HepG2 (cell line): ENCODE measurements around the gene ESPN. TPM values are rescaled to one million over a fixed set of nuclear protein-coding genes. Genes with fewer than 3 reads are reported as not detected.

Experiments used
- HDAC2 ChIP-seq: sonication (generic); formaldehyde crosslinking; IDR thresholded peaks from 2 replicates; pipeline ENCODE4 v1.4.0; 2020; ENCODE audit warnings: missing genetic modification reagents
- SOX13 ChIP-seq, 3 experiments: fragments of 450-650 bp in 1 of 3; sonication (generic) in 1 of 3; formaldehyde crosslinking in 1 of 3; IDR thresholded peaks in 2 of 3; conservative IDR thresholded peaks in 1 of 3; 2 replicates each; pipeline versions ENCODE4 v1.5.0 to v1.6.1; 2016 to 2020; ENCODE audit warnings: antibody characterized with exemption in 1 of 3, mild to moderate bottlenecking in 1 of 3, missing compliant biosample characterization in 1 of 3, missing genetic modification reagents in 1 of 3, moderate library complexity in 1 of 3
- ZFYVE20 ChIP-seq: sonication (generic); formaldehyde crosslinking; IDR thresholded peaks from 2 replicates; pipeline ENCODE4 v1.8.0; 2023; ENCODE audit warnings: low read depth, mild to moderate bottlenecking, moderate library complexity, missing genetic modification reagents, borderline replicate concordance
- ZNF234 ChIP-seq: sonication (generic); formaldehyde crosslinking; conservative IDR thresholded peaks from 2 replicates; pipeline ENCODE4 v1.5.1; 2020; ENCODE audit warnings: mild to moderate bottlenecking, missing genetic modification reagents
- ZNF329 ChIP-seq: sonication (generic); formaldehyde crosslinking; IDR thresholded peaks from 2 replicates; pipeline ENCODE4 v1.9.0; 2021; ENCODE audit warnings: low read depth, mild to moderate bottlenecking, missing genetic modification reagents
- ZNF44 ChIP-seq: sonication (generic); formaldehyde crosslinking; IDR thresholded peaks from 2 replicates; pipeline ENCODE4 v1.5.1; 2020; ENCODE audit warnings: mild to moderate bottlenecking, missing genetic modification reagents
- ZSCAN31 ChIP-seq: sonication (generic); formaldehyde crosslinking; IDR thresholded peaks from 2 replicates; pipeline ENCODE4 v1.5.0; 2020; ENCODE audit warnings: low read depth, mild to moderate bottlenecking, missing genetic modification reagents
- polyA plus RNA-seq, 8 experiments: library from polyadenylated mRNA; depleted of rRNA in 3 of 8; stranded (reverse) in 7 of 8; unstranded in 1 of 8; fragments of >200 nt; fragmentation: Illumina TruSeq in 4 of 8; extraction: Trizol in 4 of 8; gene quantifications; 2 replicates each; pipeline versions ENCODE4 v1.2.1 to v1.2.3, GENCODE V29; 2011 to 2016; ENCODE audit warnings: low read depth in 4 of 8, missing spikeins in 1 of 8, mixed read lengths in 1 of 8; ENCODE audit not compliant: insufficient read depth in 1 of 8
- total RNA-seq, 5 experiments: library from RNA; depleted of rRNA; stranded (reverse); fragments of >200 nt; fragmentation: Illumina TruSeq; extraction: Trizol; gene quantifications; 2 replicates each; pipeline ENCODE4 v1.2.3, GENCODE V29; 2016; ENCODE audit warnings: low read depth in 1 of 5
- TF ChIP-seq, protein P1 (sequence below): sonication (generic); formaldehyde crosslinking; IDR thresholded peaks from 2 replicates; pipeline ENCODE4 v1.5.0; 2020; ENCODE audit warnings: missing genetic modification reagents
- TF ChIP-seq, protein P2 (sequence below): sonication (generic); formaldehyde crosslinking; IDR thresholded peaks from one replicate; pipeline ENCODE4 v1.5.1; 2020; ENCODE audit warnings: mild to moderate bottlenecking, missing genetic modification reagents; ENCODE audit errors: not compliant biosample characterization
- TF ChIP-seq, protein P3 (sequence below): sonication (generic); formaldehyde crosslinking; IDR thresholded peaks from 2 replicates; pipeline ENCODE4 v1.4.0; 2020; ENCODE audit warnings: missing genetic modification reagents, mild to moderate bottlenecking, borderline replicate concordance
- TF ChIP-seq, protein P4 (sequence below): sonication (generic); formaldehyde crosslinking; IDR thresholded peaks from 2 replicates; pipeline ENCODE4 v1.4.0; 2020; ENCODE audit warnings: missing genetic modification reagents

Gene ESPN
- total and polyA plus RNA-seq, 2 of the 13 experiments (the other 11 are each of a cell fraction or from before 2014, with no cell fraction given), result 48.6 to 54.2 TPM

DNA sequence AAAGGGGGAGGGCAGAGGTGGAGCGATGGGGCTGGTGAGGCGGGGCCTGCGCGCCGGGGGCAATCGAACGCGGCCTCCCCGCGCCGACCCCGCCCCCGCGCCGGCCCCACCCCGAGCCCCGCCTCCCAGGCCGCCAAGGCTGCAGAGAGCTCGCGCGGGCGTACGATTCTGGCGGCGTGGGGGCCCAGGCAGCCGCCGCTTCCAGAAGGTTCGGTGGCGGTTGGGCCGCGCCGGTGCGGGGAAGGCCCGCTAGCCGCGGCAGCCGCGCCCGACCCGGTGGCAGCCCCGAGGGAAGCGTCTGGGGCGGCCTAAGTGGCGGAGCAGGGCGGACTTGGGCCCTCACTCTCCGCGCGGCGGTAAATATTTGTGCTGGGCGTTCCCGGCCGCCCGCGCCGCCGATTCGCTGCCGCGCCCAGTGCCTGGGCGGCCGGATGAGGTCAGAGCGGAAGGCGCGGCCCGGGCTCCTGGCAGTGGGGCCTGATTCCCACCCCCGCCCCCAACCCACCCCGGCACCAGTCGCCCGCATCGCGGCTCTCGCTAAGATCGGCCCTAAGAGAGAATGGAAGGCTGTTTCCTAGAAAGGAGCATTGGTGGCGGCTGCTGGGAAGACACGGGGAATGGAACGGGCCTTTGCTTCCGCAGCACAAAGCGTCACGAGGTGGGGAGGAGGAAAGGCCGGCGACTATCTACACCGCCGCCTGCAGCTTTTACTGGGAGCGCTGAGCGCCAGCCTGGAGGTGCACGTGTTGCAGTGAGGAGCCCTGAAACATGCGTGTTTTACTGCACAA, 31.0 kb upstream of the ESPN start, which contains the start of gene ACOT7 (continued):
- TF ChIP-seq SOX13 (IDR thresholded peaks at IDR 0.05), result no peak
- TF ChIP-seq SOX13 (CRISPR knock-in tag; conservative IDR thresholded peaks at IDR 0.05 in 1 of 2, IDR thresholded peaks at IDR 0.05 in 1 of 2), result no peak
- no peak for TF ChIP-seq ZNF234
- TF ChIP-seq ZSCAN31 (CRISPR knock-in tag), result 0 out of 2 replicates have a peak, but pooled peaks have one; percentile 19
- TF ChIP-seq ZNF329, result no peak
- TF ChIP-seq, protein P1, sequence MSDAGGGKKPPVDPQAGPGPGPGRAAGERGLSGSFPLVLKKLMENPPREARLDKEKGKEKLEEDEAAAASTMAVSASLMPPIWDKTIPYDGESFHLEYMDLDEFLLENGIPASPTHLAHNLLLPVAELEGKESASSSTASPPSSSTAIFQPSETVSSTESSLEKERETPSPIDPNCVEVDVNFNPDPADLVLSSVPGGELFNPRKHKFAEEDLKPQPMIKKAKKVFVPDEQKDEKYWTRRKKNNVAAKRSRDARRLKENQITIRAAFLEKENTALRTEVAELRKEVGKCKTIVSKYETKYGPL, result no peak
- no peak for TF ChIP-seq HDAC2 (CRISPR knock-in tag)
- no peak for TF ChIP-seq ZNF44 (CRISPR knock-in tag)
- TF ChIP-seq, protein P2, sequence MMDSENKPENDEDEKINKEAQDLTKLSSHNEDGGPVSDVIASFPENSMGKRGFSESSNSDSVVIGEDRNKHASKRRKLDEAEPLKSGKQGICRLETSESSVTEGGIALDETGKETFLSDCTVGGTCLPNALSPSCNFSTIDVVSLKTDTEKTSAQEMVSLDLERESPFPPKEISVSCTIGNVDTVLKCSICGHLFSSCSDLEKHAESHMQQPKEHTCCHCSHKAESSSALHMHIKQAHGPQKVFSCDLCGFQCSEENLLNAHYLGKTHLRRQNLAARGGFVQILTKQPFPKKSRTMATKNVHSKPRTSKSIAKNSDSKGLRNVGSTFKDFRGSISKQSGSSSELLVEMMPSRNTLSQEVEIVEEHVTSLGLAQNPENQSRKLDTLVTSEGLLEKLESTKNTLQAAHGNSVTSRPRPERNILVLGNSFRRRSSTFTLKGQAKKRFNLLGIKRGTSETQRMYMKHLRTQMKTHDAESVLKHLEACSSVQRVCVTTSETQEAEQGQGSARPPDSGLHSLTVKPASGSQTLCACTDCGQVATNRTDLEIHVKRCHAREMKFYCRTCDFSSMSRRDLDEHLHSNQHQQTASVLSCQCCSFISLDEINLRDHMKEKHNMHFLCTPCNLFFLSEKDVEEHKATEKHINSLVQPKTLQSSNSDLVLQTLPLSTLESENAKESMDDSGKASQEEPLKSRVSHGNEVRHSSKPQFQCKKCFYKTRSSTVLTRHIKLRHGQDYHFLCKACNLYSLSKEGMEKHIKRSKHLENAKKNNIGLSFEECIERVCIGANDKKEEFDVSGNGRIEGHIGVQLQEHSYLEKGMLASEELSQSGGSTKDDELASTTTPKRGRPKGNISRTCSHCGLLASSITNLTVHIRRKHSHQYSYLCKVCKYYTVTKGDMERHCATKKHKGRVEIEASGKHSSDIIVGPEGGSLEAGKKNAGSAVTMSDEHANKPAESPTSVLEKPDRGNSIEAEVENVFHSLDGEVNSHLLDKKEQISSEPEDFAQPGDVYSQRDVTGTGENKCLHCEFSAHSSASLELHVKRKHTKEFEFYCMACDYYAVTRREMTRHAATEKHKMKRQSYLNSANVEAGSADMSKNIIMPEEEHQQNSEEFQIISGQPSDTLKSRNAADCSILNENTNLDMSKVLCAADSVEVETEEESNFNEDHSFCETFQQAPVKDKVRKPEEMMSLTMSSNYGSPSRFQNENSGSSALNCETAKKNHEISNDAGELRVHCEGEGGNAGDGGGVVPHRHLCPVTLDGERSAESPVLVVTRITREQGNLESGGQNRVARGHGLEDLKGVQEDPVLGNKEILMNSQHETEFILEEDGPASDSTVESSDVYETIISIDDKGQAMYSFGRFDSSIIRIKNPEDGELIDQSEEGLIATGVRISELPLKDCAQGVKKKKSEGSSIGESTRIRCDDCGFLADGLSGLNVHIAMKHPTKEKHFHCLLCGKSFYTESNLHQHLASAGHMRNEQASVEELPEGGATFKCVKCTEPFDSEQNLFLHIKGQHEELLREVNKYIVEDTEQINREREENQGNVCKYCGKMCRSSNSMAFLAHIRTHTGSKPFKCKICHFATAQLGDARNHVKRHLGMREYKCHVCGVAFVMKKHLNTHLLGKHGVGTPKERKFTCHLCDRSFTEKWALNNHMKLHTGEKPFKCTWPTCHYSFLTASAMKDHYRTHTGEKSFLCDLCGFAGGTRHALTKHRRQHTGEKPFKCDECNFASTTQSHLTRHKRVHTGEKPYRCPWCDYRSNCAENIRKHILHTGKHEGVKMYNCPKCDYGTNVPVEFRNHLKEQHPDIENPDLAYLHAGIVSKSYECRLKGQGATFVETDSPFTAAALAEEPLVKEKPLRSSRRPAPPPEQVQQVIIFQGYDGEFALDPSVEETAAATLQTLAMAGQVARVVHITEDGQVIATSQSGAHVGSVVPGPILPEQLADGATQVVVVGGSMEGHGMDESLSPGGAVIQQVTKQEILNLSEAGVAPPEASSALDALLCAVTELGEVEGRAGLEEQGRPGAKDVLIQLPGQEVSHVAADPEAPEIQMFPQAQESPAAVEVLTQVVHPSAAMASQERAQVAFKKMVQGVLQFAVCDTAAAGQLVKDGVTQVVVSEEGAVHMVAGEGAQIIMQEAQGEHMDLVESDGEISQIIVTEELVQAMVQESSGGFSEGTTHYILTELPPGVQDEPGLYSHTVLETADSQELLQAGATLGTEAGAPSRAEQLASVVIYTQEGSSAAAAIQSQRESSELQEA, result peak; percentile 25
- no peak for TF ChIP-seq ZFYVE20 (CRISPR knock-in tag)
- TF ChIP-seq, protein P3, sequence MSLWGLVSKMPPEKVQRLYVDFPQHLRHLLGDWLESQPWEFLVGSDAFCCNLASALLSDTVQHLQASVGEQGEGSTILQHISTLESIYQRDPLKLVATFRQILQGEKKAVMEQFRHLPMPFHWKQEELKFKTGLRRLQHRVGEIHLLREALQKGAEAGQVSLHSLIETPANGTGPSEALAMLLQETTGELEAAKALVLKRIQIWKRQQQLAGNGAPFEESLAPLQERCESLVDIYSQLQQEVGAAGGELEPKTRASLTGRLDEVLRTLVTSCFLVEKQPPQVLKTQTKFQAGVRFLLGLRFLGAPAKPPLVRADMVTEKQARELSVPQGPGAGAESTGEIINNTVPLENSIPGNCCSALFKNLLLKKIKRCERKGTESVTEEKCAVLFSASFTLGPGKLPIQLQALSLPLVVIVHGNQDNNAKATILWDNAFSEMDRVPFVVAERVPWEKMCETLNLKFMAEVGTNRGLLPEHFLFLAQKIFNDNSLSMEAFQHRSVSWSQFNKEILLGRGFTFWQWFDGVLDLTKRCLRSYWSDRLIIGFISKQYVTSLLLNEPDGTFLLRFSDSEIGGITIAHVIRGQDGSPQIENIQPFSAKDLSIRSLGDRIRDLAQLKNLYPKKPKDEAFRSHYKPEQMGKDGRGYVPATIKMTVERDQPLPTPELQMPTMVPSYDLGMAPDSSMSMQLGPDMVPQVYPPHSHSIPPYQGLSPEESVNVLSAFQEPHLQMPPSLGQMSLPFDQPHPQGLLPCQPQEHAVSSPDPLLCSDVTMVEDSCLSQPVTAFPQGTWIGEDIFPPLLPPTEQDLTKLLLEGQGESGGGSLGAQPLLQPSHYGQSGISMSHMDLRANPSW (CRISPR knock-in tag), result 0 out of 2 replicates have a peak, but pooled peaks have one; percentile 38
- TF ChIP-seq, protein P4, sequence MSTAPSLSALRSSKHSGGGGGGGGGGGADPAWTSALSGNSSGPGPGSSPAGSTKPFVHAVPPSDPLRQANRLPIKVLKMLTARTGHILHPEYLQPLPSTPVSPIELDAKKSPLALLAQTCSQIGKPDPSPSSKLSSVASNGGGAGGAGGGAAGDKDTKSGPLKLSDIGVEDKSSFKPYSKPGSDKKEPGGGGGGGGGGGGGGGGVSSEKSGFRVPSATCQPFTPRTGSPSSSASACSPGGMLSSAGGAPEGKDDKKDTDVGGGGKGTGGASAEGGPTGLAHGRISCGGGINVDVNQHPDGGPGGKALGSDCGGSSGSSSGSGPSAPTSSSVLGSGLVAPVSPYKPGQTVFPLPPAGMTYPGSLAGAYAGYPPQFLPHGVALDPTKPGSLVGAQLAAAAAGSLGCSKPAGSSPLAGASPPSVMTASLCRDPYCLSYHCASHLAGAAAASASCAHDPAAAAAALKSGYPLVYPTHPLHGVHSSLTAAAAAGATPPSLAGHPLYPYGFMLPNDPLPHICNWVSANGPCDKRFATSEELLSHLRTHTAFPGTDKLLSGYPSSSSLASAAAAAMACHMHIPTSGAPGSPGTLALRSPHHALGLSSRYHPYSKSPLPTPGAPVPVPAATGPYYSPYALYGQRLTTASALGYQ (CRISPR knock-in tag), result peak; percentile 36; the same call in 1 of the 2 replicates
